ENCODE data around the gene IL20.

IL20 gene

GRCh38 chr1:206902702-206903101 is 37.3 kb downstream of the IL20 start:
- DNase-seq (ENCODE audit: low read depth, low spot score) = no peak

- DNase-seq (ENCODE audit: low read depth, low spot score) = no peak
Observed at GRCh38 chr1:206903687-206904086, 38.3 kb downstream of the IL20 start.

GRCh38 chr1:206904423-206905142 is 39.2 kb downstream of the IL20 start:
- no peak for DNase-seq (ENCODE audit: low read depth, low spot score)

- no peak for DNase-seq (ENCODE audit: low read depth, low spot score)
Observed at GRCh38 chr1:206905295-206906164, 40.1 kb downstream of the IL20 start.

- DNase-seq (ENCODE audit: low read depth, low spot score) = no peak
Observed at GRCh38 chr1:206907304-206907991, 42.0 kb downstream of the IL20 start.

- DNase-seq (ENCODE audit: low read depth, low spot score) = no peak
Observed at GRCh38 chr1:206908038-206908437, 42.6 kb downstream of the IL20 start.

- no peak for DNase-seq (ENCODE audit: low read depth, low spot score)
Observed at GRCh38 chr1:206909161-206909882, 43.9 kb downstream of the IL20 start.

- no peak for DNase-seq (ENCODE audit: low read depth, low spot score)
Observed at GRCh38 chr1:206909883-206910318, 44.5 kb downstream of the IL20 start.

GRCh38 chr1:206911064-206911663 is 45.7 kb downstream of the IL20 start:
- no peak for DNase-seq (ENCODE audit: low read depth, low spot score)

- no peak for DNase-seq (ENCODE audit: low read depth, low spot score)
Observed at GRCh38 chr1:206912445-206913095, 47.1 kb downstream of the IL20 start.

- no peak for DNase-seq (ENCODE audit: low read depth, low spot score)
Observed at GRCh38 chr1:206913766-206914537, 48.5 kb downstream of the IL20 start.

- no peak for DNase-seq (ENCODE audit: low read depth, low spot score)
Observed at GRCh38 chr1:206915030-206915735, 49.8 kb downstream of the IL20 start.

GRCh38 chr1:206916000-206916709 is 50.7 kb downstream of the IL20 start:
- no peak for DNase-seq (ENCODE audit: low read depth, low spot score)

- no peak for DNase-seq (ENCODE audit: low read depth, low spot score)
Observed at GRCh38 chr1:206918076-206918475, 52.7 kb downstream of the IL20 start.

All from iPS DF 19.7 (cell line).